HG03342 (cell line): Measurements from ENCODE around the gene ABCA4.
"Not testable (repeated sequence)": the region's sequence is repeated elsewhere in the genome, so short reads cannot be mapped to it uniquely, and the experiment has no call there.

Experiments
- ATAC-seq: cut with Tn5 transposase; IDR thresholded peaks from one replicate; pipeline ENCODE4 v1.9.1; 2021; ENCODE audit warnings: mild to moderate bottlenecking, moderate library complexity; ENCODE audit not compliant: unreplicated experiment

ABCA4 gene

GRCh38 chr1:94120991-94121390 is at the start of gene ABCA4:
Gene ABCA4 (minus strand): TSS chr1:94121148. CDS start chr1:94121045, 103 bp downstream.
- ATAC-seq, result no peak

- ATAC-seq, result no peak
These were observed 48.2 kb upstream of the ABCA4 start for GRCh38 chr1:94169126-94169525.

DNA sequence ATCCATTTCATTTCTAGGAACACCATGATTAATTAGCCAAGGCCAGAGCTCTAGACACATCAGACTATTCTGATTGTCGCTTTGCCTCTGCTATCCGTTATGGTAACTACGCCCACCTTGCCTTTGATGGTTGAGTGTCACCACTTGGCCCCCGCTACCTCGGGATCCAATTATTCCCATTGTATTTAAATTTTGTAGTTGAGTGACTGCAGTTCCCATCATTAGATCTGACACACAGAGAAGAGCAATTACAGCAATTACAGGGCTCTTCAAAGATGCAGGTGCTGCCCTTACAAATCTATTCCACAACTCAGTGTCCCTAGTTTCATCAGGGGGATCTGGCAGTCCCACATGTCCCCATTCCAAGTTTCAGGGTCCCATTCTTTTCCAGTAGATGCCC is 44.9 kb upstream of the ABCA4 start:
- ATAC-seq, result no peak

DNA sequence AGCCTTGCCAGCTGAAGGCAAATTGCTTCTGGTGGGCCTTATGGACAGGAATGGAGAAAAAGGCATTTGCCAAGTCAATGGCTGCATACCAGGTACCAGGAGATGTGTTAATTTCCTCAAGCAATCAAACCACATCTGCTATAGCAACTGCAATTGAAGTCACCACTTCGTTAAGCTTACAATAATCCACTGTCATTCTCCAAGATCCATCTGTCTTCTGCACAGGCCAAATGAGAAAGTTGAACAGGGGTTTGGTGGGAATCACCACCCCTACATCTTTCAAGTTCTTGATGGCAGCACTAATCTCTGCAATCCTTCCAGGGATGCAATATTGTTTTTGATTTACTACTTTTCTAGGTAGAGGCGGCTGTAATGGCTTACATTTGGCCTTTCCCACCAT is 43.9 kb upstream of the ABCA4 start:
- not testable (repeated sequence) for ATAC-seq

- not testable (repeated sequence) for ATAC-seq
These were observed 43.2 kb upstream of the ABCA4 start for GRCh38 chr1:94164121-94164520.

- not testable (repeated sequence) for ATAC-seq
These were observed 42.3 kb upstream of the ABCA4 start for GRCh38 chr1:94163249-94163648.

DNA sequence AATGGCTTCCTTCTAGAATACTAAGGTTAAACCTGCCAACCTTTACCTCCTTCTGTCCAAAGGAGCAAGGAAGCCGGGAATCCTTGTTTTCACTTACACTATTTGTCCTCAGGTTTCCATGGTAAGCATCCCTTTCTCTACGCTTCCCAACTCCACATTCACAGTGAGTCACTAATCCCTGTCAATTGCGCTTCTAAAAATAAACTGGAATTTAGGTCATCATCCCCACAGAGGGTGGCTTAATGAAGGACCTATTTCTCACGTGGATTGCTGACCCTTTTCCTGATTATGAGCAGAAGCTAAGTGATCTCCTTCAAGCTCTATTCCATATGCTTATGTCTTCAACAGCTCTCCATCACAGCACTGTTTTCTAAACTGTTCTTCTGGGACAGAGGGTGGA is 39.9 kb upstream of the ABCA4 start:
- no peak for ATAC-seq

DNA sequence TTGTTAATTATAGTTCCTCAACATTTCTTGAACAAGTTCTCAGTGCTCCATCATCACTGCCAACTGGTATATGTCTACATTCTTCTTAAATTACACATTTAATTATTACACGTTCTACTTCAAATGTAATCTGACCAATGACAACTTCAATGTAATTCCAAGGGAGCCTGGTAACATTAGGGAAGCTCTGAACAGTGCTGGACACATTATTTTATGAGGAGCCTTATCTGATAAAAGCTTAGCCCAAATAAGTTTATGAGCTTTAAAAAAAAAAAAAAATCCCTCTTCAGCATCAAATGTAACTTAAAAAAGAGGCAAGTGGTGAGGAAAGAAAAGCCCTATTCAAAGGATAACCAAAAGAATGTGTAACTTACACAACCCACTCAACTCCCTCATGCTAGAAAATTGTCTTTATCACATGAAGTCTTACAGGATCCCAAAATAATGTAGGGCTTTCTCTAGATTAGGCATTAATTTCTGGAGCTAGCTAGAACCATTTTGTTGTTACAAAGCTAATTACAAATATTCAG is 35.2 kb upstream of the ABCA4 start:
- ATAC-seq, result no peak

GRCh38 chr1:94154989-94155388 is 34.0 kb upstream of the ABCA4 start:
- no peak for ATAC-seq

- ATAC-seq, result no peak
These were observed 32.2 kb upstream of the ABCA4 start for GRCh38 chr1:94153133-94153532.

DNA sequence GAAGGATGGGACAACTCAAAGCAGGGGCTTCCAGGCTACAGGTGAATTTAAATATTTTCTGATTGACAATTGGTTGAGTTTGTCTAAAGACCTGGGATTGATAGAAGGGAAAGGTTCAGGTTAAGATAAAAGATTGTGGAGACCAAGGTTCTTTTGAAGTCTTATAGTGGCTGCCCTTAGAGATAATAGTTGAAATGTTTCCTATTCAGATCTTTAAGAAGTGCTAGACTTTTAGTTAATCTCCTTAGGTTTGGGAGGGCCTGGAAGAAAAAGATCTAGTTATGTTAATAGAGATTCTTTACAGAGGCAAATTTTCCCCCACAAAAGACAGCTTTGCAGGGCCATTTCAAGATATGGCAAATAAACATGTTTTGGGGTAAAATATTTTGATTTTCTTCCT is 28.2 kb upstream of the ABCA4 start:
- not testable (repeated sequence) for ATAC-seq

DNA sequence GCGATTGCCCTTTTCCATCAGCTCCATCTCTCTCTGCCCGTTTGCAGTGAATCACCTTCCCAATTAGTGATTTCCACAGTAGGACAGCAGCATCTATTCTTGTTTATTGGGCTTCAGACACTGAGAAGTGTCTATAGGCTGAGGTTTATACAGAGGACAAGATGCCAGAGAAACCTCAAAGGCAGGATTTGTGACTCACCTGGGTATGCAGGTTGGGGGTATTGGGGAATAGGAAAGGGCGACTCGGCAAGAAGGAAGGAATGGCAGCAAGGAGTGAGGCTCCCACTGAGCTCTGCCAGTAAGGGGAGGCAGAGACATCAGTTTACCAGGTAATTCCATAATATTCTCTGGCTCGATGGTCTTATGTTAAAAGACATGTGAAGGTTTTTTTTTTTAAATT is 25.3 kb upstream of the ABCA4 start:
- ATAC-seq, result no peak

GRCh38 chr1:94144836-94145235 is 23.9 kb upstream of the ABCA4 start:
- no peak for ATAC-seq

- ATAC-seq, result no peak
These were observed 22.8 kb upstream of the ABCA4 start for GRCh38 chr1:94143809-94144176.

DNA sequence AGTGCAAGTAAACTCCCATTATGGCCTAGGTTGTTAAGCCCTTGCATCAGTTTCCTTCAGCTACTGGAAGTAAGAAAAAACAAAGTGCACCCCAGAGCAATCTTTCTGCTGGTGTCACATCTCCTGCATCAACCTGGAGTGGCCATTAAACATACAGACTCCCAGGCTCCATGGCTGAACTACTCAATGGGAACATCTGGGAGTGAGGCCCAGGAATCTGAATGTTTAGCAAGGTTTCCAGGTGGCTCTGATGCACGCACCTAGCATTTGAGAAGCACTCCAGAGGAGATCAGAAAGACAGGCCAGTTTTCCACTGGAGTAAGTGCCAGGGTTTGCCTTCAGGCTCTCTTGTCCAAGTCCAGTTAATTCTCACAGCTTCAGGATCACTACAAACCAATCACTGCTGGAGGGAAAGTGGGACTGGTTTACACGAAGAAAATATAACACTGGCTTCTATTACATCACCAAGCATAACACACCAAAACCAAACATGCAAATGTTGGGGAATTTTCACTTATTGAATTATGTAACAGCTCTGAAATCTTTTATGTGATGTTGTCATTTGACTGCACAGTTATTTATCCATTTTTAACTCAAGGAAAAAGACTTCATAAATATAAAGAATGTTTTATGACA is 22.3 kb upstream of the ABCA4 start:
- ATAC-seq, result no peak

GRCh38 chr1:94142583-94142982 is 21.6 kb upstream of the ABCA4 start:
- ATAC-seq, result no peak

- ATAC-seq, result no peak
These were observed 21.1 kb upstream of the ABCA4 start for GRCh38 chr1:94142022-94142421.

DNA sequence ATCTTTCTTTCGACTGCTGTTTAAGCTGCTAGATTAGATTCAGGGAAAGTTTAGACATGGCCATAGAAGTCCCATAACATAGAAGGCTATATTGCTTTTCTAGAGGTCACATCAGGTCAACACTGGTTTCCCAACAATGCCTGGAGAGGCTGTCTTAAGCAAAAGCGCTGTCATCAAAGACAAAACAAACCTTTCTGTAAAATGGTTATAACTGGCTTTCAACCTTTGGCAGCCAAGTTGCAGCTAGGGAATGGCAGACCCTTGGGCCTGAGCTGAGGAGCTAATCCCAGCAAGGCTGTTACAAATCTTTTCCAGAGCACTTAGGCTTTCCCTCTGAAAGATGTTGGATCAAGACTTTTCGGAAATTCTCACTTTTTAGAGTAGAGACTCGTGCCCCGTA is 11.2 kb upstream of the ABCA4 start:
- no peak for ATAC-seq

DNA sequence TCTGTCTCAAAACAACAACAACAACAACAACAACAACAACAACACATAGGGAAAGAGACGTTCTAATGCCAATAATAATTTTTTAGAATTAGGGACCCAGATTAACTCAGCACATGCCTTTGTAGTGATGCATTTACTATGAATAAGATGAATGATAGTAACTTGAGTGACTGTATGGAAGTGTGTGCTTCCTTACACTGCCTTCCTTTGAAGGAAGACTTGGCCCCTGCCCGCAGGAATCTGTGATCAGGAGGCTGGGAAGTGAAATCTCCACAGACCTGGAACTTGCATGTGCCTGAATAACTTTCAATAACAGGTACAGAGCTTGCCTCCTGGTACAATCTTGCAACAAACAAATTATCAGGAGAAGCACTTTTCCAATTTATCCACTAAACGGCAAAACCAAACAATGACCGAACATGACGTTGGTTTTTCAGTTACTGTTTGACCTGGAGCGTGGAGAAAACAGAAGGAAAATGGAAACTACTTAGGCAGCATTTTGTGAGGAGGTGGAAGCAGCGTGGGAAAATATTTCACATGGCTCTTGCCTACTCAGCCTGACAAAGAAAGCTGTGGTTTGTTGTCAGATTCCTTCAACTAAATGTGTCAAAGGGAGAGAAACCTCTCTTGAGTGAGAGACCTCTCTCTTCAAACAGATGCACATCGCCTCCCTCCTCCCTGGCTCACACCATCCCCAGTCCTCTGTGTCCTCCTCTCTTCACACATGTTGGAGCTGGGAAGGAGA is 10.1 kb upstream of the ABCA4 start:
- no peak for ATAC-seq

GRCh38 chr1:94126651-94127050 is 5.7 kb upstream of the ABCA4 start:
- no peak for ATAC-seq

GRCh38 chr1:94125551-94126514 is 4.9 kb upstream of the ABCA4 start:
- ATAC-seq, result no peak
